ENCODE measurements around the gene HUS1.

The HUS1 gene

GRCh38 chr7:47915616-47915976, 63.8 kb downstream of the HUS1 start:
- Histone ChIP-seq H3K36me3 (replicated peaks) (no peaks in the 10 kb centered on the region), H3K4me3 (ENCODE audit: low read depth, low read length) (no peak overlapping the region), H3K27ac (peak overlapping the region; percentile 38), H3K27me3 (replicated peaks) (no peaks in the 10 kb centered on the region)
- DNase-seq = no peak
- TF ChIP-seq CTCF (IDR thresholded peaks at IDR 0.05; ENCODE audit: low read depth, low read length, missing control alignments) = no peak
- in situ Hi-C loops (cut with HindIII; ENCODE audit: low pct_ligation_motif_present, low sequenced_read_pairs) = no loop called here

- in situ Hi-C loops (cut with HindIII; ENCODE audit: low pct_ligation_motif_present, low sequenced_read_pairs) = no loop called here
- H3K36me3 ChIP-seq (replicated peaks) = no peaks in the 10 kb centered on the region
- no peak overlapping the region for H3K4me3 ChIP-seq (ENCODE audit: low read depth, low read length)
- peak overlapping the region; percentile 38 for H3K27ac ChIP-seq
- H3K27me3 ChIP-seq (replicated peaks) = no peaks in the 10 kb centered on the region
- no peak for TF ChIP-seq CTCF (IDR thresholded peaks at IDR 0.05; ENCODE audit: low read depth, low read length, missing control alignments)
- DNase-seq = peak; percentile 64
Measured at GRCh38 chr7:47914717-47915615, 64.4 kb downstream of the HUS1 start.
